ENCODE measurements around the gene NUP62.

NUP62 gene

DNA sequence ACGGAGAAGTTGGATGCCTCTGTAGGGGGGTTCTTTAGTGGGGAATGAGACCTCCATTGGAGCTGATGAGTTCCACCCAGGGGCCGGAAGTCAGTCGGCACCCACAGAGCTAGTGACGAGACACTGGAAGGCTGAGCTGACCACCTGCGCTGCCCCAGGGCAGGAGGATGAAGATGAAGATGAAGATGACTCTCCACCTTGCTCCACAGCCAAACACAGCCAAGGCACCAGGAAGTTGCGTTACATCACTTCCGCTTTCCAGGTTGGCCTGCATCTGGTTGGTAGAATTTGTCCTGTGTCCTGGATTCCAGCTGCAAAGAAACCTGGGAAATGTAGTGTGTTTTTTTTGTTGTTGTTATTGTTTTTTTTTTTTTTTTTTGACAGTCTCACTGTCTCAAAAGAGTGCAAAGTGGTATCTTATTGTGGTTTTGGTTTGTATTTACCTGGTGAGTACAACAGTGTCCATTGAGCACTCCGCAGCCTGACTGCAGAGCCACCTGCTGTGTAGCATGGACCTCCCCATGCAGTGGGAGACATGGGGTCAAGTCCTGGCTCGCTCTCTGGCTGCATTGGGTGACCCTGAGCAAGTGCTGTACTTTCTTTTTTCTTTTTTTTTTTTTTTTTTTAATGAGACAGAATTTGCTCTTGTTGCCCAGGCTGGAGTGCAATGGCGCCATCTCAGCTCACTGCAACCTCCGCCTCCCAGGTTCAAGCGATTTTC is 49.9 kb downstream of the NUP62 start:
- DNase-seq: no peak

DNA sequence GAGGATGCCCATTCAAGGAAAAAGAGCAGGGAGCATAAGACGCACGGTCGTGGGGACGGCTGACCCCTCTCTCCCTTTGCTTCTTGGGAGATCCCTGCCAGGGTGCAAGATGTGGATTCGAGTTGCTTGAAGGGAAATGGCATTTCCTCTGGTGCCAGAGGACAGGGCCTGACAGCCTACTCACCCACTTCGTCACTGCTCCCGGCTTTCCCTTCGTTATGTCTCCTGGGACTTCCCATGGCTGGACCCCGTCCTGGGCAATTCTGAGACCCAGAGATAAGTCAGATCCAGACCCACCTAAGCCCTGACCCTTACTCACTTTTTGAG is 50.6 kb downstream of the NUP62 start:
- DNase-seq: no peak

DNA sequence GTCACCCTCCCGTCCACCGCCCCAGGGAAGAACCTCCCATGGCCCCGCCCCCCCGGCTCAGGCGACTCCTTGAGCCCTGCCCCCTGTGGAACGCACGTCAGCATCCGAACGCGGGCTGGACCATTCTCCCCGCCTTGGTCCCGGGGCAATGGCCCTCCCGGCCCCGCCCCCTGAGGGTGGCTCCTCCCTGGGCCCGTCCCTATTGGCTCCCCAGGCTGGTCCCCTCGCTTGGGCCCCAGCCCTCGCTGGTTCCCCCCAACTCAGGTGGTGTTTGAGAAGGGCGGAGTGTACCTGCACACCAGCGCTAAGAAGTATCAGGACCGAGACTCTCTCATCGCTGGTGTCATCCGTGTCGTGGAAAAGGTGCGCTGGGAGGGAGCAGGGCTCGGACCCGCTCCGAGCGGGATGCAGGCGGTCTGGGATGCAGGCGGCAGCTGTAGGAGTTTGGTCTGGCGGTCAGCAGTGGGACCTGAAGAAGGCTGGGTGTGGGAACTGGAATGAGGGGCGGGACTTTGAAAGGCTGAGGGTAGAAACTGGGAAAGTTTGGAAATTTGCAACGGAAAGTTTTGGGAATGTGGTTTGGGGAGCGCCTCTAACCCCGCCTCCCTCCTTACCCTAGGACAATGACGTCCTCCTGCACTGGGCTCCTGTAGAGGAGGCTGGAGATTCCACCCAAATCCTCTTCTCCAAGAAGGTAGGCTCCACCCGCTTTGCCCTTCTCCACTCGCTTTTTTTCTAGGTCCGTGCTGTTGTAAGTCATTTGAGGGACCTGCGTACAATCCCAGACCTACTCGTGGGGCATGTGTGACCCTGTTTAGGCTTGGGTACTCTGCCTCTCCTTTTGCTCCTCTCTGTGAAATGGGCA is 51.2 kb downstream of the NUP62 start:
- peak; percentile 99 for DNase-seq

DNA sequence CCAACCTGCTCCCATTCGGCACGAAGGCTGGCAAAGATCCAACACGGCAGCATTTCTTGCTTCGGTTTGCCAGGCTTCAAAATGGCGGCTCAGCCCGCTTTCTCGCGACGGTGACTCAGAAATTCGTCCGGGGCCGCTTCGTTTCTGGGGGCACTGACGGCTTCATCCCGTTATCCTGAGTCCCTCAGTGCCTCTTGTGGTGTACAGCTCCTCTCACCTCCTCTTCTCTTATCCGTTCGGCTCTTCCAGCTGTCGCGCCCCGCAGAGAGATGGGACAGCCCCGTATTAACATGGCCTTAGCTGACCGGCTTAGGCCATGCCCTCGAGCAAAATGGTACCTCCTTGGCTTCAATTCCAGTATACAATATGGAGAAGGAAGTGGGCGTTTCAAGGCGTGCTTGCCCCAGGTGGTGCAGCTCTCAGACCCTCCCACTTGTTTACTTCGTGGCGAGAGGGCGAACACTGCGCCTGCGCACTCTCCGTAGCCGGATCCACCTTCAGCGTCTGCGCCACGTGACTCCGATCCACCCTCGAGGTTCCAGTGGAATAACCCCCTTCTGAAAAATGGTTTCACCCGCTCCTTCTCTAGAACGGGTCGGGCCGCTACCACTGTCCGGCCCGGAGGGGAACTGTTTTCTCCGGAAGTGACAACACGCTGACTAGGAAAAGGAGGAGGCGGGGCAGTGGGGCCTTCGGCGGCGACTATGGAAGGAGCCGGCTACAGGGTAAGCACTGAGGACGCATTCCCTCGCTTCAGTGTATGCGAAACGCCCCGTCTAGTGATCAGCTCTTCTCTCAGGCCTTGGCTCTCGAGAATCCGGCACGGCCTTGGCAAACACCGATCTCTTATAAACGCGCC is 52.1 kb downstream of the NUP62 start, which contains the start of the genes AKT1S1 and TBC1D17:
AKT1S1 (minus strand) TSS at position 336 of the 859 bp plus-strand sequence. CDS start 4,060 bp downstream, outside the sequence.
TBC1D17 (plus strand) TSS at position 683 of the 859 bp plus-strand sequence; CDS start at position 705, 22 bp downstream.
- DNase-seq: peak; percentile 96

DNA sequence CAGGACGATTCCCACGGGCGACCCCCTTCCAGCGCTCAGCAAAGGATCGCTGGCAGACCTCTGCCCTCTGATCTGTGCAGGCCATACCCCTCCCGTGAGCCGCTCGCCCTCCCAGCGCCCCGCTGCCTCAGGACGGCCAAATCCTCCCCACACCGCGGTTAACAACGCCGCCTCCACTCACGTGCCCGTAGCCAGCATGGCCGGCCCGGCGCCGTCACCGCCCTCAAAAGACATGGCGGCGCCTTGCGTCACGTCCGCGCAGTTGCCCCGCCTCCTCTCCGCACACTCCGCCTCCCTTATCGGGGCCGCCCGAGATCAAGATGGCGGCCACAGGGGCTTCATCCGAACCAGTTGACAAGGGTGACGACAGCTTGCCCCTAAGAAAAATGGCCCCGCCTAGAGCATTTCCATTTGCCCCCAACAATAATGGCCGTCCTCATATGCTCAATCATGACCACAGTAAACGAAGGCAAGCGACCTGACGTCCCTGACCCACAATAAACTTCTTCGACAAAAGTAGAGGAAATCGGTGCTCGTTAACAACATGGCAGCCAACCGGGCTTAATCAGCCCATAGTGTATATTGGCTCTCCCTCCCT is 52.8 kb downstream of the NUP62 start:
- peak; percentile 95 for DNase-seq

DNA sequence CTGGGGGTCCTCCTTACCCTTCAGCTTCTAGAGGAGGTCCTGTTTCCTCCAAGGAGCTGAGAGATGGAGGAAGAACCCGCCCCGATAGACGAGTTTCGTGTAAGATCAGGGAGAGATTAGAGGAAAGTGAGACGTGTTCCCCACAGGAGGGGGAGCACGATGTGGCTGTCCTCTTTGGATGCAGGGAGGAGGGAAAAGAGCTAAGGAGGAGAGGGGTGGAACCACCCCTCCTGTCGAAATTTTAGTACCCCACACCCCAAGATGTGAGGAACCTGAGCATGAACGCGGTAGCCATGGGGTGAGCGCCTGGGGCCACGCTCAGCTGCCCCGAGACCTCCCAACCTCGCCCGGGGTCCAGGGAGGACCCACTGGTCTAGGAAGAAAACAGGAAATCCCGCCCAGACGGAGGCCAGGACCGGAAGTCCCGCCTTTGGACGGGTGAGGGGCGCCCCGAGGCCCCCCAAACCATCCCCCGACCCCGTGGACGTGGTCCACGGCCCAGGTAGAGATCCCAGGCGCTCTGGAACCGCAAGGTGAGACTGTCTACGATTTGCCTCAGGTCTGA is 53.4 kb downstream of the NUP62 start:
- no peak for DNase-seq

DNA sequence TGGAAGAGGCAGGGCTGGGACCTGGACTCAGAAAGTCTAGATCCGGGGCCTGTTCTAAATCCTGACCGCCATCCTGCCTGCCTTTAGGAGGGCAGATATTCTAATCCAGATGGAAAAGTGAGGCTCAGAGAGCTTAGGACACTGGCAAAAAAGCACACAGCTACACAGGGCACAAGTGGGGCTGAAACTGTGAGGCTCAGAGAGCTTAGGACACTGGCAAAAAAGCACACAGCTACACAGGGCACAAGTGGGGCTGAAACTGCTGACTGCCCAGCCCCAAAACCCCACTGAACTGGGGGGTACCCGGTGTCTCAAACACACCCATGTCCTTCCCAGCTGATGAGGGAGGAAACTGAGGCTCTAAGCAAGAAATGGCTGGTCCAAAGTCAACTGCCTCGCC is 54.1 kb downstream of the NUP62 start:
- no peak for DNase-seq

DNA sequence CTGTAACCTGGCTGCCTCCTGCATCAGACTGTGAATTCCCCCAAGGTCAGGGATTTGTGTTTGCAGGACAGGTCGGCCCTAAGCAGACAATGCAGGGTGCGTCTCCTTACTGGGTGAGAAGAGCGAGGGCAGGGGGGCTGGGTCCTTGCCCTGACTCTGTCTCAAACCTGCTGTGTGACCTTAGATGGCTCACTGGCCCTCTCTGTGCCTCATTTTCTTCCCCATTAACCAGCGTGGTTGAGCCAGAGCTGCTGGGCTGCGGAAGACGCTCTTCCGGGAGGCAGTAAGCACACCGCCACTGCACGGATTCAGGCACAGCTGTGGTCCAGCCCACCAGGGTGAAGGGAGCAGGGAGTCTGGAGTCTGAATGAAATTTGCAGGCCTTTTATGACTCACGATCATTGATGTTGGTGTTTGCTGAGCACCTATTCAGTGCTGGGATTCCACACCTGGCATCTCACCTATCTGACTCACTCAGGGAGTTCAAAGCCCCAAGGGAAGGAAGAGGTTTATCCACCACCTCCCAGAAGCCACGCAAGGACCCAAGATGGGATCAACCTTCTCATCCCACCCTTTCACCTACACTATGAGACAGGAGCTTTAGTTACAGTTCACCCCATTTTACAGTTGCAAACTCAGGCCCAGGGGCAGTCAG is 54.7 kb downstream of the NUP62 start:
- no peak for DNase-seq

DNA sequence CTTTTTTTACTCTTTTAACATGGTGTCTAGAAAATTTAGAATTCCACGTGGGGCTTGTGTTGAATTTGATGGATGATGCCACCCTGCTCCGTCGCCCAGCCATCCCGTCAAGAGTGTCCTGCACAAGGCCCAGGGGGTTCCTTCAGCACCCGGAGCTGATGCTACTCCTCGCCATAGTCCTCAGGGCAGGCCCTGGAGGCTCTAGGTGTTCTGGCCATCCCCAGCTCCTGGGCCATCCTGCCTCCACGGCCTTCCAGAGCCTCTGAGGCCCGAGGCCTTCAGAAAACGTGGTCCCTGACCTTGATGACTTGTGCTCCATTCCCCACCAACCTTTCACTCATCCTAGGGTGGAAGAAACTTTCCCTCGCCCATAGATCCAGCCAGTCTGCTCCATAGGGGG is 55.5 kb downstream of the NUP62 start:
- no peak for DNase-seq

DNA sequence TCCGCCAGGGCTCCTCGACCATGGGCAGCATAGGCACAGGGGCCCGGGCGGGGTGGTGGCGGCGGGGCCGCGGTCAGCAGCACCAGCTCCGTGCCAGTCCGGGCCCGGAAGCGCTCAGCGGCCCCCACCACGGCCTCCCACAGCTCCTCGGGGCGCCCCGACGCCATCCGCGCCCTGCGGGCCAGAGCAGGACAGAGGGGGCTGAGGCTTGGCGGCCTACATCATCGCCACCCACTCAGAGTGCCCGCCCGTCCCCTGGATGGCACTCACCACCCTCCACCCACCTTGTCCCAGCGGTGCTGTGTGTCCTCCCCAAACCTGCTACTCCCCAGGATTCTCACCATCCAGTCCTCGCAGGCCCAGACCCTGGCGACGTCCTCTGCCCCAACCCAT is 56.2 kb downstream of the NUP62 start:
- no peak for DNase-seq

DNA sequence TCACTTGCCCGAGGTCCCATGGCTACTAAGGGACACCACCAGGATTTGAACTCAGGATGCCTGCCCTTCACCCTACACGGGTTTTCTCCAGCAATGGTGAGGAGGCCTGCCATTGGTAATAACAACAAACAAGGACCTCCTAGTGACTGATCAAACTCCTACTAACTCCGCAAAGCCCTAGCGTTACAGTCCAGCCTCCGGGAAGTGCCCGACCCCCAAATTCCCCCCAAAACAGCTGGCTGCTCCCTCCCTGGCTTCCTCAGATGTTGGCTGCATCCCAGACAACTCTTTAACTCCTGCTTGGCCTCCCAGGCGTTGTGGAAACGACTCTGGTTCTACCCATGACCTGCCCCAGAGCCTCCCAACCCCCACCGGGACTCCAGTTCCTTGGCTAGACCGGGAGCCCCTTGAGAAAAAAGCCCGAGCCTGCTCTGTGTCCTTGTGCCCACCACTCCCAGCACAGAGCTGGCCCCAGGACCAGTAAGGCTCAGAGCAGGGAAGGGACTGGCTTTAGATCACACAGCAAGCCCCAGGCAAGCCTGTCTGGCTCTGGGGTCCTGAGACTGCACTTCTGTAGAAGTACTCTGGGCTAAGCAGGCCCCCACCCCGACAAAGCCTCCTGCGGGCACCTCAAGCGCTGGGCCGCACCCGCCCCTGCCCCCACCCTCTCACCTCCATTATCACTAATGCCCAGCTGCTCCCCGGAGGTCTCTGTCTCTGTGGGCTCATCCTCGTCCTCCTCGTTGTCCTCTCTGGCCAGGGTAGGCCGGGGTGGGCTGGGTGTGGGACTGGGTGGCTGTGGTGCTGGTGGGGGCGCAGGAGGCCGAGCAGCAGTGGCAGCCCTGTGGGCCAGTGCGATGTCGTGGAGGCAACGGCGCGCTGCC is 56.8 kb downstream of the NUP62 start:
- no peak for DNase-seq

DNA sequence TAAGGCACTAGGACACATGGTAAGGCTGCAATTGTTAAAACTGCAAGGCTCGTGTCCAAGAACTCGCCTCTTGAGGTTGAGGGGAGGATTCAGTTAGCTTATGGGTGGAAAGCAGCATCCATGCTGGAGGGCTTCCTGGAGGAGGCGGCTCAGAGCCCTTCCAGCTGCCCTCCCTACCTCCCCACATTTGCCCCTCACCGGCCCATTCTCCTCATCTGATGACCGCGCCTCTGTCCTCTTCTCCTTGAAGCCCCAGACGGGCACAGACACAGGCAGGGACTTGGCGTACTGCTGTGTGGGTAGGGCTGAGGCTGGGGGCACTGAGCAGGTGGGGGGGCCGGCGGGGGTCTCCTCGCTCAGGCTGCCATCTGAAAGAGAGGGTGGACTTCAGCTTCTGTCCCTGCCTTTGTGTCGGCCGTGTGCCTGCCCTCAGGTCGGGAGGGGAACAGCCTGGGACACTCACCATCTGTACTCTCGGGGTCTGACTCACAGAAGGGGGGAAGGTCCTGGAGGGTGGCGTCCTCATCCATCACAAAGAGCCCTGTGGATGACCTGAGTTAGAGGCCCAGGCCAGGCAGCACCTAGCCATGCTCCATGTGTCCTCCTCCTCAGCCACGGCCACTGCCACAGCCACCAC is 57.8 kb downstream of the NUP62 start:
- no peak for DNase-seq

DNA sequence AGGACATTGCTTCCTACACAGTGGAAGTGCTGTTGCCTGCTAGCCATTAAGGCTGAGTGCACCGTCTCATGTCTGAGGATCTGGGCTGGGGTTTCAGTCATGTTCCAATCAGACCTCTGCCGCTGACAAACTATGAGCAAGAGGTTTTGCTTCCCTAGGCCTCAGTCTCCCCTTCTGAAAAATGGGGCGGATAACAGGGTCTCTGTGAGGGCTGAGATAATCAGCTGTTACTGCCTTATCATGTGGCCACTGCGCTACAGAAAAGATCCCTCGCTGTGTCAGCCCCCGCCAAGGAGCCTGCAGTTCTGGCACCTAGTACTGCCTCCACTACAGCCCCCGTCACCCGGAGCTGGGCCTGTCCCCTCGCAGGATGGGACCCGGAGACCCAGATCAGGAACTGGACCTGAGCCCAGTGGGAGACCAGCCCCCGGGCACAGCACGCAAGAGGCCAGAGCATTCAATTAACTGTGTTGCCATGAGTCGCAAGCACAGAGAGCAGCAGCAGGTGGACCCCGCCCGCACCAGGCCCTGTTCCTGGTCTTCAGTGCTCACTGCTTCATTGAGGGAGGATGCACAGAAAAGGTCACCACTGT is 58.9 kb downstream of the NUP62 start:
- DNase-seq: no peak

DNA sequence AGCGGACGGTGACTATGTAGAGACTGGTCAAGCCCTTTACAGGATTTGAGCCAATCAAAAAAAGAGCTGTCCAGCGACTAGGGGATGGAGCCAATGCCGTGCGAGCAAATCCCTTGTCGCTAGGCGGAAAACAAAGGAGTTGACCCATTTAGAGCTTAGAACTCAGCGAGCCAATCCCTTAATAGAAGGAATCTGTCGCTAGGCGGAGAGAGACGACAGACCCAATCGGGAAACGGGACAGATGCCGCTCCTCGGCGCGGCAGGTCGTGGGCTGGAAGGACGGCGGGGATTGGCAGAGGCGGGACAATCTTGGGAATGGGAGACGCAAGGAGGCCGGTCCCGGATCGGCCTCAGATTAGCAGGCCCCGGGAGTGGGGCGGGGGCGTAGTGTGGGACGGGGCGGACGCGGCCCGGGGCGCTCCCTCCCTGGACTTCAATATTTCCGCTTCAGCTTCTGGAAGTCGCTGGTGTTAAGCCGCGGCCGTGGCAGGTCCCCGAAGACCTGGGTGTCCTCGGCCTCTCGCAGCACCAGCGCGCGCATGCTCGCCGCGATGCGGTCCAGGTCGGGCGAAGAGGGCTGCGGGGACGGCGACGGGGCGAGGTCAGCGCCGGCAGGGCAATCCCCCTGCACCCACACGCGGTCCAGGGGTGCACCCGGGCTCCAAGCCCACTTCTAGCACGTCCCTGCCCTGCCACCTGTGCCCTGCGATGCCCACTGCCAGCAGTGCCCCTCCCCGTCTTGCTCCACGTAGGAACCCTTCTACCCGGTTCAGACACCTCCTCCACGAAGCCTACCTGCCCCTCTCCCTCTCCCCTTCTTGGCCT is 59.6 kb downstream of the NUP62 start:
- peak; percentile 86 for DNase-seq

DNA sequence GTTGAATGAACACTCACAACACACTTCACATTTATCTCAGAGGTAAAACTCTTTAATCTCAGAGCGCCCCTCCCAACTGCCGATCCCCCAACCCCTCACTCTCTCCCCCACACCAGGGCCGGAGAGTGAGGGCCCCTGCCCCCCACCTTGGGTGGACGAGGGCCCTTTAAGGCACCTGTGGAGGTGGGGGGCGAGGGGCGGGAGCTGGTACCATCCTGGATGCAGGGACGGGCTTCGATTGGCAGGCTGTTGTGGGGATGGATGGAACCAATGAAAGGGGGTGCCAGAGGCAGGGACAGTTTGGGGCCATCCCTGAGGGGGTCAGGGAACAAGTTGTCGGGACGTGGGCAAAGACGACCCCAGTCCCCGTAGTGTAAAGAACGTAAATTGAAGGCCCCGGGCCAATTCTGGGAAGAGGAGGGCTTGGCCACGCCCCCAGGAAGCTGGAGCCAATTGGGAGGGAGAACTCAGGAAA is 60.3 kb downstream of the NUP62 start:
- DNase-seq: no peak

DNA sequence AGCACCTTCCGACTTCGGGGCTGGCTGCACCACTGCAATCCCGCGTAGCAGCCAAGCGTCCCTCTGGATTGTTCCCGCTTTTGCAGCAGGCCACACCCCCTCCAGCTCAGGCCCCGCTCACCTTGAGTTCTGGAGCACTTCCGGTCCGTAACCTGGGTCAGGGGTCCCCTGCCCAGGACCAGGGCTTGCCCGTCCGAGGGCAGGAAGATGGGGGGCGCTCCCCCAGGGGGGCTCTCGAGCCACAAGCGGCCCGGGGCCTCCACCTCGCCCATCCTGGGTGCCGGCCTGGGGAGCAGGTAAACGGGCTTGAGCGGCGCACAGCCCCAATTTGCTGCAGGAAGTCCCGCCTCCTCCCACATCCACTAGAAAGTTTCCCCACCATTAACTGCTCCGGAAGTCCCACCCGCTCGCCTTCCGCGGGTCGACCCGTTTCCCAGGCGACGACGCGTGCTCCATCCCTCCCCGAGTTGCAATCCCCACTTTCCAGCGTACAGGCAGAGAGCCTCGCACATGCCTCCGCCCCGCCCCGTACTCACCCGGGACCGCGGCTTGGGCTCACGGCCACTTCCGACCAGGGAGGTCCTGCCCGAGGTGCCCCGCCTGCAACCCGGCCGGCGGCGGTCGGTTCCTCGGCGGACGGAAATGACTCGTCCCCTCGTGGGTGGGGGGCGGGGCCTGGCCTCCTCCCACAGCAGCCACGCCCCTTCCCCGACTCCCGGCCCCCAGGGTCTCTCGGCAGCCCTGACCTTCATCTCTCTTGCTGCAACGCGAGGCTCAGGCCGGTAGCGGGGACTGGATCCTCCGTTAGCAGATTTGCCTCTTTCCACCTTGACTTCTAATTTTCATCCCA is 62.1 kb downstream of the NUP62 start, which contains the start of gene PNKP:
PNKP (minus strand) TSS at position 644 of the 850 bp plus-strand sequence; CDS start at position 272, 372 bp downstream.
- peak; percentile 78 for DNase-seq

DNA sequence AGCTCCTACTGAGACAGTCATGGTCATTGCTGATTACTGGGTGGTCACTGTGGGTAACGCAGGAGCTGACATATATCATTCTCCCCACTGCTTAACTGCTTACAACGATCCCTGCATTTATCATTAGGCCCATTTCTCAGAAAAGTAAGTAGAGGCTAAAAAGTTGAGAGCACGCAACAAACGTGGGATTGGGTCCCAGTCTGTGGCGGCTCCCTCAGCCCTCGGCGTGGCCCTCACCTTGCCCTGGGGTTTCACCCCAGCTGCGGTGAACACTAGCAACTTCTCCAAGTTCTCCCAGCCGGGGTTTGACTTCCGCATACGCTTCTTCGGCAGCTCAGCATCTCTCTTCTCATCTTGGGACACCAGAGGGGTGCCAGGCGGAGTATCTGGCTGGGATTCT is 64.4 kb downstream of the NUP62 start:
- no peak for DNase-seq

DNA sequence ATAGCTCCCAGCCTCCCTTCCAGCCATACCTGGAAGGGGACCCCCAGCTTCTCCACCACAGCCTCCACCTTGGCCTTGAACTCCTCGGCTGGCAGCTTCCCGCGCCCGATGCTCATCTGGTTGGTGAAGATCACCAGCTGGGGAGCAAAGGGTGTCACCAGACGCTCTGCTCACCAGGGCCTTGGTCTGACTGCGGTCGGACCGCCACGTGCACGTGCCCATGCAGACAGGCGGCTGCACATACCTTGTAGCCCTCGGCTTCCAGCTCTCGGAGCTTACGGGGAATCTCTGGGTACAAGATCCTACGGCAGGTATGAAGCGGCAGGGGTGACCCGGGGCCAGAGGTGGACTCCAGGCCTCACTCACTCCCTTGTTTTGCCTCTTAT is 65.4 kb downstream of the NUP62 start:
- no peak for DNase-seq

Data from T-helper 9 cell (primary cell).